HT1080 (cell line): Measurements from ENCODE around the gene OSGIN1. TPM values are rescaled to one million over a fixed set of nuclear protein-coding genes. Genes with fewer than 3 reads are reported as not detected.

ENCODE experiments used
- DNase-seq: peaks from one replicate; pipeline ENCODE4 v3.0.0-alpha.2; 2015; ENCODE audit warnings: low read depth
- total RNA-seq: library from RNA; depleted of rRNA; stranded (reverse); fragments of >200 nt; shearing (Covaris generic); gene quantifications from 2 replicates; pipeline ENCODE4 v1.2.3, GENCODE V29; 2014

OSGIN1 gene
- total RNA-seq, 1 experiment from 2014 or later: 3.8 TPM

- peak; percentile 74 for DNase-seq
Observed at GRCh38 chr16:83956336-83957289, 3.6 kb downstream of the OSGIN1 start.

- no peak for DNase-seq
Observed at GRCh38 chr16:83957296-83957855, 4.3 kb downstream of the OSGIN1 start.

DNA sequence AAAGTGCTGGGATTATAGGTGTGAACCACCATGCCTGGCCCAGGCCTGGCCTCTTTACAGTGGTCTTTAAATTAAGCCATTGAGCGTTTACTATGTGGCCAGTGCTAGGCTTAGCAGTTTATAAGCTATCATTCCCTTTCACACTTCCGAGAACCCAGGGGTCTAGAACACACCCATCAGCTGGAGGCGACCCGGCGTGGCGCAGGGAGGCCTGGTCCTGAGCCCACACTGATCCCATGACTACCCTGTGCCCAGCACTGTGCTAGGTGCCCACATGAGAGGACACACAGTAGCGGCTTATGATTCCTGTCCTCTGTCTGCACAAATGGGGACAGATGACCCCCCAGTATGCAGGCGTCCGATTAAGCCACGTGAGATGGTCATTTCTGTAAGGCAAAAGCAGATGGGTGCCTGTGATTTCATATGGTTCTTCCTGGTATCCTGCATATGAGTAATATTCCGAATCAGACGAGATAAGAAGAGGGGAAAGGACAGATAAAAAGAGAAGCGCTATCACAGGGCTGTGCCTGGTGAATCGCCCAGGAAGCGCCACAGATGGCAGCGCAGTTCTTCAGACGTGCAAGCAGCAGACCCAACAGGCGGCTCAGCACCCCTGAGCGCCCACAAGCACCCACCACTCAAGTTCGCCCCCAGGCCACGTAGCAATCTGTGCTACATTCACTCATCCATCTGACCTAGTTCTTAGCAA lies 5.3 kb downstream of the OSGIN1 start:
- DNase-seq: no peak

GRCh38 chr16:83958846-83959565 lies 6.0 kb downstream of the OSGIN1 start:
- no peak for DNase-seq

- DNase-seq: no peak
Observed at GRCh38 chr16:83959656-83960434, 6.8 kb downstream of the OSGIN1 start.

- DNase-seq: no peak
Observed at GRCh38 chr16:83960521-83961249, 7.6 kb downstream of the OSGIN1 start.

- no peak for DNase-seq
Observed at GRCh38 chr16:83961591-83961990, 8.6 kb downstream of the OSGIN1 start.

DNA sequence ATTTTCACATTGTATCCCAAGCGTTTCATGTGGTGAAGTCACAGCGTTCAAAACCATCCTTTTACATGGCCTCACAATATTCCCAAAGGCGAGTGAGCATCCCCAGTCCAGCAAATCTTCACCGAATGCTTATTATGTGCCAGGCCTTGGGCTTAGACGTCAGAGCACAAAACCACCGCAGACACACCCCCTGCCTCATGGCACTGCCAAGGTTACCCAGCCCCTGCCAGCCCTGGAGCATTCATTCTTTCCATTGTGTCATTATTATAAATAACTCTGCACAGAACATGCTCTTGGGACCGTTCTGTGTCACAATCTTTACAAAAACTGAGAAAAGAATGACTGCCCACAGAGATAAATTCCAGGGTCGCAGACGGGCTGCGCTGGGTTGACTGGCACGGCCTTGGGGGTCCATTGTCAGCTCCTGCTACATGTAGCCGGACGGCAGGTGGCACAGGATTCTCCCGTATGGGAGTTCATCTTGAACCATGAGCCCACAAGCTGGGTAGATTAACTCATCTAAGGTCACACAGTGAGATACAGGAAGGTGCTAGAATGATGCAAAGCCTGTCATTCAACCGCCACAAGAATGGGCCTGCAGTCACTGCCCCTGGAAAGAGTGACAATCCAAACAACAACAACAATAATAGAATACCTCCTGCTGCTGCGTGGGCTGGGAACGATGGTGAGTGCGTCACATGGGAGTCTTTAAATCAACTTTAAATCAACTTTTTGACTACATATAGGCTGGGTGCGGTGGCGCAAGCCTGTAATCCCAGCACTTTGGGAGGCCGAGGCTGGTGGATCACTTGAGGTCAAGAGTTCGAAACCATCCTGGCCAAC lies 10.5 kb downstream of the OSGIN1 start:
- DNase-seq: no peak

DNA sequence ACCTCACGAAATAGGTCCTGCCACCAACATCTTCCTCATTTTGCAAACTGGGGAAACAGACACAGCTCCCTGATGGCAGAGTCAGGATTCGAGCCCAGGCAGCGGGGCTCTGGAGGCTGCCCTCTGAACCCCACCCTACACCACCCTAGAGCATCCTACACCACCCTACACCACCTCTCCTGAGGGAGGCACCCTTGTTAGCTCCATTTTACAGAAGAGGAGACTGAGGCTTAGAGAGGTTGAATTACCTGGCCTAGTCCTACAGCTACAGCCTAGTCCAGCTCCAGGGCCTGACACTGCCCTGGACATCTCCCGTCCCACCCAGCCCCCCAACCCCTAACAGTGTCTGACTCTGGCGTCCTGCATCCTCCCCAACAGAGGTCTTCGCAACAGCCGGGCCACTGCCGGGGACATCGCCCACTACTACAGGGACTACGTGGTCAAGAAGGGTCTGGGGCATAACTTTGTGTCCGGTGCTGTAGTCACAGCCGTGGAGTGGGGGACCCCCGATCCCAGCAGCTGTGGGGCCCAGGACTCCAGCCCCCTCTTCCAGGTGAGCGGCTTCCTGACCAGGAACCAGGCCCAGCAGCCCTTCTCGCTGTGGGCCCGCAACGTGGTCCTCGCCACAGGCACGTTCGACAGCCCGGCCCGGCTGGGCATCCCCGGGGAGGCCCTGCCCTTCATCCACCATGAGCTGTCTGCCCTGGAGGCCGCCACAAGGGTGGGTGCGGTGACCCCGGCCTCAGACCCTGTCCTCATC lies 11.8 kb downstream of the OSGIN1 start:
- no peak for DNase-seq

DNA sequence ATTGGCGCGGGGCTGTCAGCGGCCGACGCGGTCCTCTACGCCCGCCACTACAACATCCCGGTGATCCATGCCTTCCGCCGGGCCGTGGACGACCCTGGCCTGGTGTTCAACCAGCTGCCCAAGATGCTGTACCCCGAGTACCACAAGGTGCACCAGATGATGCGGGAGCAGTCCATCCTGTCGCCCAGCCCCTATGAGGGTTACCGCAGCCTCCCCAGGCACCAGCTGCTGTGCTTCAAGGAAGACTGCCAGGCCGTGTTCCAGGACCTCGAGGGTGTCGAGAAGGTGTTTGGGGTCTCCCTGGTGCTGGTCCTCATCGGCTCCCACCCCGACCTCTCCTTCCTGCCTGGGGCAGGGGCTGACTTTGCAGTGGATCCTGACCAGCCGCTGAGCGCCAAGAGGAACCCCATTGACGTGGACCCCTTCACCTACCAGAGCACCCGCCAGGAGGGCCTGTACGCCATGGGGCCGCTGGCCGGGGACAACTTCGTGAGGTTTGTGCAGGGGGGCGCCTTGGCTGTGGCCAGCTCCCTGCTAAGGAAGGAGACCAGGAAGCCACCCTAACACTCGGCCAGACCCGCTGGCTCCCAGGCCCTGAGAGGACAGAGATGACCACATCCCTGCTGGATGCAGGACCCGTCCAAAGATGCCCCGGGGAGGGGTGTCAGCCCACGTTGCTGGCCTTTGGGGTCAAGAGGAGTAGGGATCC lies 12.6 kb downstream of the OSGIN1 start:
- DNase-seq: no peak

DNA sequence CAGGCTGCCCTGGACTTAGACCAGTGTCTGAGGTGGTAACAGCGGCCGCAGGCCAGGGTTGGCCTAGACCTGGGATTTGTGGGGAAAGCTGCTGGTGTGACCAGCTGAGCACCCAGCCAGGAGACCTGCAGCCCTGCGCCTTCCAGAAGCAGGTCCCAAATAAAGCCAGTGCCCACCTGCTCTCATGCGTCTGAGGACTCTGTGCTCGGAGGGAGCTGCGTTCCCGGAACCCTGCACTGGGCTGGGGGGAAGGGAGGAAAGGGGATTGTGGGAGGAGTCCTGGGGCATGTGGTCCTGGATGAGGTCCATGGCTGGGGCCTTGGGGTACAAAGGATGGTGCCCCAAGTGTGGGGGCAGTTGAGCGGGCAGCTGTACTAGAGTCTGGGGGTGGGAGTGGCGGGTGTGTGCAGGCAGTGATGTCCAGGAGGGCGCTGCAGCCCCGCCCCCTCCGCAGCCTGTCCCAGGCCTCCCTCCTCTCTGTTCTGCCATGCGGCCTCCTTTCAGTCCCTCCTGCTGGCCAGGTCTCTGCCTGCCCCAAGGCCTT lies 13.2 kb downstream of the OSGIN1 start:
- DNase-seq: no peak

GRCh38 chr16:83967091-83967490 lies 14.1 kb downstream of the OSGIN1 start:
- no peak for DNase-seq

- no peak for DNase-seq
Observed at GRCh38 chr16:83967838-83968305, 14.8 kb downstream of the OSGIN1 start, which contains the start of gene NECAB2. Gene NECAB2, plus strand, starts transcription at chr16:83968244. Its CDS starts 405 bp downstream, at chr16:83968649.

- no peak for DNase-seq
Observed at GRCh38 chr16:83968306-83968851, 15.3 kb downstream of the OSGIN1 start.

GRCh38 chr16:83968891-83969649 lies 16.0 kb downstream of the OSGIN1 start:
- DNase-seq: no peak
